ENCODE data around the gene SLC37A1. TPM values are rescaled to one million over a fixed set of nuclear protein-coding genes. Genes with fewer than 3 reads are reported as not detected.

Gene SLC37A1
- total RNA-seq, 1 donor from 2014 or later = 4.8 TPM

DNA sequence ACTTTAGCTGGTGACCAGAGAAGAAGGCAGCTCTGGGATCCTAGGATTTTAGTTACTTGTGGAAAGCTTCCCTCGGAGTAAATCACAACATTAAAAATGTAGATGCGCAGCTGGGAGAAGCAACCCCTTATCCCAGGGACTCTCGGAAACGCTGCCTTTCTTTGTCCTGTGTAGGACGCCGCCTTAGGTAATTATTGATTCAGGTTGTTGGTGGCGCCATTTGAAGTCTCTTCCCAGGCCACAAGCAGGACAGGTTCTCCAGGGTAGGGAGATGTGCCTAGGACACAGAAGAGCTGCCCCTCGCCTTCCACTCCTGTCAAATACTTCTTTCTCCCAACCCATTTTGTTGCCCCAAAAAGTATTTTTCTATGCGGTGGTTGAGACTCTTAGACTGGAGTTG is 10.3 kb downstream of the SLC37A1 start:
- no peaks in the 10 kb centered on the region for H3K27me3 Mint-ChIP-seq (ENCODE audit: low read depth)
- H3K9me3 Mint-ChIP-seq (ENCODE audit: low read depth) = no peaks in the 10 kb centered on the region
- H3K36me3 Mint-ChIP-seq (ENCODE audit: low read depth) = peaks cover 16% of the 10 kb centered on the region
- H3K4me1 Mint-ChIP-seq (ENCODE audit: low read depth) = peaks cover 22% of the 10 kb centered on the region
- DNase-seq (ENCODE audit: low spot score) = no peak
- H3K27ac Mint-ChIP-seq (ENCODE audit: unreplicated experiment) = no peak overlapping the region
- no peak overlapping the region for H3K4me3 Mint-ChIP-seq (ENCODE audit: unreplicated experiment)
- TF ChIP-seq, protein P1, sequence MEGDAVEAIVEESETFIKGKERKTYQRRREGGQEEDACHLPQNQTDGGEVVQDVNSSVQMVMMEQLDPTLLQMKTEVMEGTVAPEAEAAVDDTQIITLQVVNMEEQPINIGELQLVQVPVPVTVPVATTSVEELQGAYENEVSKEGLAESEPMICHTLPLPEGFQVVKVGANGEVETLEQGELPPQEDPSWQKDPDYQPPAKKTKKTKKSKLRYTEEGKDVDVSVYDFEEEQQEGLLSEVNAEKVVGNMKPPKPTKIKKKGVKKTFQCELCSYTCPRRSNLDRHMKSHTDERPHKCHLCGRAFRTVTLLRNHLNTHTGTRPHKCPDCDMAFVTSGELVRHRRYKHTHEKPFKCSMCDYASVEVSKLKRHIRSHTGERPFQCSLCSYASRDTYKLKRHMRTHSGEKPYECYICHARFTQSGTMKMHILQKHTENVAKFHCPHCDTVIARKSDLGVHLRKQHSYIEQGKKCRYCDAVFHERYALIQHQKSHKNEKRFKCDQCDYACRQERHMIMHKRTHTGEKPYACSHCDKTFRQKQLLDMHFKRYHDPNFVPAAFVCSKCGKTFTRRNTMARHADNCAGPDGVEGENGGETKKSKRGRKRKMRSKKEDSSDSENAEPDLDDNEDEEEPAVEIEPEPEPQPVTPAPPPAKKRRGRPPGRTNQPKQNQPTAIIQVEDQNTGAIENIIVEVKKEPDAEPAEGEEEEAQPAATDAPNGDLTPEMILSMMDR (IDR thresholded peaks at IDR 0.05) = no peak

DNA sequence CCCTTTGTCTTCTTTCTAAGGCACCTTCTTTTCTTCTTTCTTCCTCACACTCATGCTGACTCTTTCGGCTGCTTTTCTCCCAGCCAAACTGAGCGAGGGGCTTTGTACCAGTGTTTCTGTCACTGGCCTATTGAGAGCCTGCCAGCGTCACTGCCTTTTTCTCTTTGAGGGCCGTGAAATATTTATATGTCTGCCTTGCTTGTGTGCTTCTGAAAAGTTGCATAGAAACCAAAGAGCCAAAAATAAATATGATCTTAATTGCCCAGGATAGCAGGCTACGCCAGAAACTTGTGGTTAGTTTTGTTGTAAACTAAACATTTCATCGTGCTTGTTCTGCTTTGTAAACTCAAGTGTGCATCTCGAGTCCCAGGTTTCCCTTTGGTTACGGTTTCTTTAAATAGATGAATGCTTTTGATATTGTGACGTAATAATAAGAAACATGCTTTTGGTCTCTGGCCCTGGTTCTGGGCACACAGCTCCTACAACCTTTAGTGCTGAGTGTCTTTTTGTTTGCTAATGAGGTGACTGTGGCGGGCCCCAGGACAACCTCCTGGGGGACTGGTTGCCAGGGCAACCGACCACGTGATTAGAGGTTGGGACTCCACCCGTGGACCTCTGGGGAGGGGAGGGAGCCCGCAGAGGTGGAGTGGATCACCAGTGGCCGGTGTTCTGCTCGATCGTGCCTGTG is 10.8 kb downstream of the SLC37A1 start:
- peaks cover 20% of the 10 kb centered on the region for H3K4me1 Mint-ChIP-seq (ENCODE audit: low read depth)
- H3K9me3 Mint-ChIP-seq (ENCODE audit: low read depth) = no peaks in the 10 kb centered on the region
- no peak for DNase-seq (ENCODE audit: low spot score)
- H3K27ac Mint-ChIP-seq (ENCODE audit: unreplicated experiment) = peak overlapping the region; percentile 77
- no peak overlapping the region for H3K4me3 Mint-ChIP-seq (ENCODE audit: unreplicated experiment)
- no peaks in the 10 kb centered on the region for H3K27me3 Mint-ChIP-seq (ENCODE audit: low read depth)
- TF ChIP-seq, protein P1 (IDR thresholded peaks at IDR 0.05) = no peak
- H3K36me3 Mint-ChIP-seq (ENCODE audit: low read depth) = peaks cover 13% of the 10 kb centered on the region

DNA sequence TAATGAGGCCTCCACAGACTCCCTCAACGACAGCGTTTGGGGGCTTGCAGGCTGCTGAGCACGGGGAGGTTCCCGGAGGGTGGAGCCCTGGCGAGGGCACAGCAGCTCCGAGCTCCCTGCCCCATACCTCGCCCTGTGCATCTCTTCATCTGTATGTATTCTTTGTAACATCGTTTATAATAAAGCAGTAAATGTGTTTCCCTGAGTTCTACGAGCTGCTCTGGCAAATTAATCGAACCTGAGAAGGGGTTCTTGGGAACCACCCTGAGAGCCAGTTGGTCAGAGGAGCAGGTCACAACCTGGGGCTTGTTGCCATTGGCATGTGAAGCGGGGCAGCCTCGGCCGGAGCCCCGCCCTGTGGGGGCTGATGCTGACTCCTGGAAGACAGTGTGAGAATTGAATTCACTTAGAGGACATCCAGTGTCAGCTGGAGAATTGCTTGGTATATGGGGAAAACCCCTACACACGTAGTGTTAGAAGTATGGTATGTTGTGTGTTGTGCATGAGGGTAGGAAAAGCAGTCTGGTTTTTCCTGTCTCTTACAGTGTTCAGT is 11.5 kb downstream of the SLC37A1 start:
- Mint-ChIP-seq H3K4me3 (ENCODE audit: unreplicated experiment) (peak overlapping the region; percentile 18), H3K27me3 (ENCODE audit: low read depth) (no peaks in the 10 kb centered on the region), H3K4me1 (ENCODE audit: low read depth) (peaks cover 20% of the 10 kb centered on the region)

DNA sequence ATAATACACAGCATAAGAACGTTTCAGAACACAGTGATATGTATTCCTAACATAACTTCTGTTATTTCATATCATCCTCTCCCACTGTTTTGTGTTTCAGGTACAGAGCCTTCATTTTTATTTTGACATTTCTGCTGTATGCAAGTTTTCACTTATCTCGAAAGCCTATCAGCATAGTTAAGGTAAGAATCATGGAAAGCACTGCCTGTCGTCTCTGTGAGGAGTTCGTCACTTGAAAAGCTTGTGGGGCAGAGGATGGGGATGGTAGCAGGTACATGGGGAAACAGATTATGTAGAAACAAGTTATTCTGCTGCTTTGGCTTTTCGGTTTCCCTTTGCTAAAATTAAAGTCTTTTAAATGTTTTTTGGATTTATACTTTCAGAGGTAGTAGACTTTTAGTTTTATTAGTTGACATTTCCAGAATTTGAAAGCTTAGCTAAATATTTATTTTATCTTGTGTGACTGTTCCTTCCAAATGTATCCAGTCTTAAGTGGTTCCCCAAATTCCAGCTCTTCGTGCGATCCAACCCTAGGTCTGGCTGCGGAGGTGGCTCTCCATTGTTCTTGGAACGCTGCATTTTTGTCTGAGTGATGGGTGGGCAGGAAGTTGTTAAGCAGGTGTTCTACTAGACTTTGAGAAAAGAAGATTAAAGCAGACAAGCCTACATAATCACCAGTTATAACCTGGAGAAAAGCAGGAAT is 12.2 kb downstream of the SLC37A1 start:
- Mint-ChIP-seq H3K27me3 (ENCODE audit: low read depth) (no peaks in the 10 kb centered on the region), H3K27ac (ENCODE audit: unreplicated experiment) (no peak overlapping the region), H3K4me1 (ENCODE audit: low read depth) (peaks cover 20% of the 10 kb centered on the region), H3K36me3 (ENCODE audit: low read depth) (peaks cover 8% of the 10 kb centered on the region), H3K9me3 (ENCODE audit: low read depth) (no peaks in the 10 kb centered on the region), H3K4me3 (ENCODE audit: unreplicated experiment) (no peak overlapping the region)
- TF ChIP-seq, protein P1 (IDR thresholded peaks at IDR 0.05) = no peak
- DNase-seq (ENCODE audit: low spot score) = no peak

More for the DNA sequence above, 11.5 kb downstream of the SLC37A1 start:
- DNase-seq (ENCODE audit: low spot score) = no peak
- Mint-ChIP-seq H3K36me3 (ENCODE audit: low read depth) (peaks cover 10% of the 10 kb centered on the region), H3K27ac (ENCODE audit: unreplicated experiment) (peak overlapping the region; percentile 69), H3K9me3 (ENCODE audit: low read depth) (no peaks in the 10 kb centered on the region)
- TF ChIP-seq, protein P1 (IDR thresholded peaks at IDR 0.05) = no peak

DNA sequence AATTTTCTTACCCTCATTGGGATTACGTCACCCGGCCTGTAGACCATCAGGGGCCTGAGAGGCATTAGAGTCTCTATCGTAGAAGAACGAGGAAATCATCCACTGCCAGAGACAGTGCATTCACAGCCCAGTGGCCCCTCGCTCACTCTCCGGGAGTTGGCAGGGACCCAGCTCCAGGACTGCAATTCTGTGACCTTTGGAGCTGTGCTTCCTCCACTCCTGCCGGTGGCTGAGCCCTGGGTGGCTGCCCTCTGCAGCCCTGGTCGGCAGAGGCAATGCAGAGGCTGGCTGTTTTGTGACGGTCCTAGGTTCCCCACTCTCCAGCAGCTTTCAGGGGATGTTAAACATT is 12.7 kb downstream of the SLC37A1 start:
- Mint-ChIP-seq H3K4me3 (ENCODE audit: unreplicated experiment) (no peak overlapping the region), H3K4me1 (ENCODE audit: low read depth) (peaks cover 20% of the 10 kb centered on the region), H3K27me3 (ENCODE audit: low read depth) (no peaks in the 10 kb centered on the region), H3K27ac (ENCODE audit: unreplicated experiment) (no peak overlapping the region), H3K36me3 (ENCODE audit: low read depth) (peaks cover 8% of the 10 kb centered on the region), H3K9me3 (ENCODE audit: low read depth) (no peaks in the 10 kb centered on the region)
- TF ChIP-seq, protein P1 (IDR thresholded peaks at IDR 0.05) = no peak
- DNase-seq (ENCODE audit: low spot score) = no peak

All from chondrocyte (in vitro differentiated cells).